H9 (cell line): ENCODE results near the gene DAB1. TPM values are rescaled to one million over a fixed set of nuclear protein-coding genes. Genes with fewer than 3 reads are reported as not detected.

Source experiments
- DNase-seq: peaks from one replicate; pipeline ENCODE4 v3.0.0-alpha.2; 2017
- H2AFZ ChIP-seq: one replicate; pipeline ENCODE4 v1.6.1; 2013; ENCODE audit warnings: mild to moderate bottlenecking, low read length, control low read depth, moderate library complexity
- H2AK5ac ChIP-seq: 2 replicates; pipeline ENCODE4 v1.6.1; 2013; ENCODE audit warnings: low read length, control low read depth, mixed read lengths; ENCODE audit not compliant: insufficient read length
- H2BK120ac ChIP-seq: one replicate; pipeline ENCODE4 v1.6.1; 2013; ENCODE audit warnings: low read depth, mild to moderate bottlenecking, low read length, control low read depth, inconsistent platforms; ENCODE audit not compliant: poor library complexity, severe bottlenecking
- H2BK12ac ChIP-seq: 2 replicates; pipeline ENCODE4 v1.6.1; 2013; ENCODE audit warnings: low read length, control low read depth, mixed read lengths, low read depth; ENCODE audit not compliant: insufficient read length
- H2BK15ac ChIP-seq: 2 replicates; pipeline ENCODE4 v1.6.1; 2013; ENCODE audit warnings: low read depth, low read length, control low read depth
- H2BK20ac ChIP-seq: one replicate; pipeline ENCODE4 v1.6.1; 2013; ENCODE audit warnings: low read depth, mild to moderate bottlenecking, low read length, control low read depth, inconsistent platforms; ENCODE audit not compliant: poor library complexity, severe bottlenecking
- H2BK5ac ChIP-seq: 2 replicates; pipeline ENCODE4 v1.6.1; 2013; ENCODE audit warnings: low read length, control low read depth, mixed read lengths; ENCODE audit not compliant: insufficient read length
- H3K14ac ChIP-seq: 2 replicates; pipeline ENCODE4 v1.6.1; 2013; ENCODE audit warnings: low read length, control low read depth; ENCODE audit not compliant: insufficient read depth
- H3K18ac ChIP-seq: 2 replicates; pipeline ENCODE4 v1.6.1; 2013; ENCODE audit warnings: low read depth, mild to moderate bottlenecking, mixed read lengths, low read length, control low read depth; ENCODE audit not compliant: insufficient read length
- H3K23ac ChIP-seq: 2 replicates; pipeline ENCODE4 v1.6.1; 2013; ENCODE audit warnings: low read length, control low read depth, mixed read lengths, low read depth; ENCODE audit not compliant: insufficient read length
- H3K23me2 ChIP-seq: 2 replicates; pipeline ENCODE4 v1.6.1; 2013; ENCODE audit warnings: low read depth, mild to moderate bottlenecking, mixed read lengths, low read length, control low read depth; ENCODE audit not compliant: insufficient read length, poor library complexity, severe bottlenecking
- H3K27ac ChIP-seq: 2 replicates; pipeline ENCODE4 v1.5.1; 2013; ENCODE audit warnings: low read length, control low read depth, mixed read lengths, low read depth; ENCODE audit not compliant: insufficient read length
- H3K27me3 ChIP-seq: 2 replicates; pipeline ENCODE4 v1.6.1; 2013; ENCODE audit warnings: low read length, control low read depth, inconsistent platforms; ENCODE audit not compliant: insufficient read depth
- H3K4ac ChIP-seq: 2 replicates; pipeline ENCODE4 v1.6.1; 2013; ENCODE audit warnings: low read depth, mild to moderate bottlenecking, control low read depth, inconsistent platforms, low read length, moderate library complexity
- H3K4me1 ChIP-seq: 2 replicates; pipeline ENCODE4 v1.6.1; 2013; ENCODE audit warnings: low read length, control low read depth, inconsistent platforms; ENCODE audit not compliant: insufficient read depth
- H3K4me2 ChIP-seq: 2 replicates; pipeline ENCODE4 v1.6.1; 2013; ENCODE audit warnings: low read length, control low read depth, mixed read lengths; ENCODE audit not compliant: insufficient read length, insufficient read depth
- H3K56ac ChIP-seq: 2 replicates; pipeline ENCODE4 v1.6.1; 2013; ENCODE audit warnings: low read depth, mild to moderate bottlenecking, mixed read lengths, low read length, control low read depth; ENCODE audit not compliant: insufficient read length
- H3K79me1 ChIP-seq: 2 replicates; pipeline ENCODE4 v1.6.1; 2013; ENCODE audit warnings: low read depth, mild to moderate bottlenecking, moderate library complexity, low read length, control low read depth, inconsistent platforms; ENCODE audit not compliant: insufficient read depth, poor library complexity, severe bottlenecking
- H3K79me2 ChIP-seq: 2 replicates; pipeline ENCODE4 v1.6.1; 2013; ENCODE audit warnings: low read length, control low read depth, inconsistent platforms; ENCODE audit not compliant: insufficient read depth
- H3K9ac ChIP-seq: 2 replicates; pipeline ENCODE4 v1.6.1; 2013; ENCODE audit warnings: low read length, control low read depth, mixed read lengths; ENCODE audit not compliant: insufficient read length; ENCODE audit errors: extremely low read depth
- H3K9me3 ChIP-seq: one replicate; pipeline ENCODE4 v1.6.1; 2013; ENCODE audit warnings: low read depth, low read length, inconsistent platforms; ENCODE audit not compliant: control insufficient read depth
- H3T11ph ChIP-seq: one replicate; pipeline ENCODE4 v1.6.1; 2013; ENCODE audit warnings: mild to moderate bottlenecking, low read length, control low read depth, inconsistent platforms
- H4K20me1 ChIP-seq: one replicate; pipeline ENCODE4 v1.6.1; 2013; ENCODE audit not compliant: control insufficient read depth, insufficient read length, insufficient read depth
- H4K5ac ChIP-seq: 2 replicates; pipeline ENCODE4 v1.6.1; 2013; ENCODE audit warnings: low read depth, mild to moderate bottlenecking, mixed read lengths, low read length, control low read depth; ENCODE audit not compliant: insufficient read length
- H4K8ac ChIP-seq: replicated peaks from 2 replicates; pipeline ENCODE4 v1.6.1; 2013; ENCODE audit warnings: low read length, control low read depth, mixed read lengths, low read depth; ENCODE audit not compliant: insufficient read length
- H4K91ac ChIP-seq: 2 replicates; pipeline ENCODE4 v1.6.1; 2013; ENCODE audit warnings: low read depth, mild to moderate bottlenecking, moderate library complexity, mixed read lengths, low read length, control low read depth; ENCODE audit not compliant: insufficient read length
- H3K27ac Mint-ChIP-seq, 3 experiments: 2 replicates in 2 of 3; 3 replicates in 1 of 3; pipeline ENCODE4 v1.8.0; 2020 to 2021; ENCODE audit warnings: mixed read lengths in 3 of 3, mild to moderate bottlenecking in 1 of 3, moderate library complexity in 1 of 3
- H3K27me3 Mint-ChIP-seq: 2 replicates; pipeline ENCODE4 v1.8.0; 2021; ENCODE audit warnings: low read depth, mild to moderate bottlenecking, moderate library complexity, mixed read lengths
- H3K36me3 Mint-ChIP-seq, 3 experiments: 2 replicates in 2 of 3; 3 replicates in 1 of 3; pipeline ENCODE4 v1.8.0; 2020 to 2021; ENCODE audit warnings: low read depth in 3 of 3, mixed read lengths in 3 of 3; ENCODE audit not compliant: insufficient read depth in 1 of 3
- H3K4me1 Mint-ChIP-seq, 2 experiments: 2 replicates each; pipeline ENCODE4 v1.8.0; 2020; ENCODE audit warnings: mixed read lengths in 2 of 2
- H3K4me3 Mint-ChIP-seq, 2 experiments: 2 replicates in 1 of 2; 3 replicates in 1 of 2; pipeline ENCODE4 v1.8.0; 2020 to 2021; ENCODE audit warnings: mild to moderate bottlenecking in 2 of 2, mixed read lengths in 2 of 2, moderate library complexity in 1 of 2
- H3K9me3 Mint-ChIP-seq, 2 experiments: 2 replicates in 1 of 2; 3 replicates in 1 of 2; pipeline ENCODE4 v1.8.0; 2020; ENCODE audit warnings: mild to moderate bottlenecking in 2 of 2, mixed read lengths in 2 of 2, moderate library complexity in 1 of 2
- WGBS: extraction: QIAGEN DNeasy Blood & Tissue Kit; methylation state at CpG from one replicate; pipeline ENCODE4 v1.1.7; 2013; ENCODE audit warnings: missing lambda C conversion rate, low lambda C conversion rate, mixed read lengths; ENCODE audit not compliant: insufficient read length; ENCODE audit errors: extremely low coverage; 5-methylcytosine and 5-hydroxymethylcytosine counted together
- total RNA-seq: library from RNA; stranded (reverse); gene quantifications from 2 replicates; pipeline ENCODE4 v1.2.1, GENCODE V29; 2021
- TF ChIP-seq, protein P1 (sequence below): fragments of 200-600 bp; sonication (generic); conservative IDR thresholded peaks from 3 replicates; pipeline ENCODE4 v1.8.0; 2021; ENCODE audit warnings: antibody characterized with exemption, mild to moderate bottlenecking

Gene DAB1
- total RNA-seq, 1 experiment from 2014 or later, result 9.3 TPM

DNA sequence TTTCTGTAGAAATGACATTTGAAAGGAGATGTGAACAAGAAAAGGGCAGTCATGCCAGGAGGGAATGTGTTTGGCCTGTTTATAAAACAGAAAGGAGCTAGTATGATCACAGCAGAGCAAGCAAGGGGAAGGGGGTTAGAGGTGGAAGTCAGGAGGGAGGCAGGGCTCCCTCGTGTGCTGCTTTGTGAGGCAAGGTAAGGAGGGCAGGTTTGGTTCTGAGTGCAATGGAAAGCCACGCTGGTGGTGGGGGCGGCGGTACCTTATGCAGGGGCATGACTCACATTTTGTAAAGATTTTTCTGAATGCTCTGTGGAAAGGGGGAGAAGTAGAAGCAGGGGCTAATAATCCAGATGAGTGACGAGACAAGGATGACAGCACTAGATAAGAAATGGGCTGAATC is 260.5 kb downstream of the DAB1 start:
- WGBS, result no CpG with 5 or more reads among the region's 5 CpGs
- Histone ChIP-seq H3K4me1 (peaks cover 11% of the 10 kb centered on the region), H3K9ac (no peak overlapping the region), H2AFZ (no peak overlapping the region), H2BK20ac (no peak overlapping the region), H3K56ac (no peak overlapping the region), H3K23me2 (no peaks in the 10 kb centered on the region), H3K79me1 (no peaks in the 10 kb centered on the region), H3K27me3 (no peaks in the 10 kb centered on the region), H3T11ph (no peak overlapping the region), H3K18ac (no peak overlapping the region), H4K20me1 (no peaks in the 10 kb centered on the region), H3K23ac (no peak overlapping the region), H2BK120ac (no peak overlapping the region), H3K4ac (no peak overlapping the region), H3K79me2 (no peaks in the 10 kb centered on the region), H2AK5ac (no peak overlapping the region), H2BK5ac (no peak overlapping the region), H4K8ac (no peak overlapping the region), H3K9me3 (no peaks in the 10 kb centered on the region), H2BK15ac (no peak overlapping the region), H4K91ac (no peak overlapping the region), H2BK12ac (no peak overlapping the region), H3K27ac (no peak overlapping the region), H3K14ac (no peak overlapping the region), H4K5ac (no peak overlapping the region), H3K4me2 (no peak overlapping the region)
- Mint-ChIP-seq H3K27me3 (peaks cover 1% of the 10 kb centered on the region; the same call in 1 of the 2 replicates), H3K4me1 (peaks cover 53 to 56% of the 10 kb centered on the region in 2 experiments), H3K36me3 (no peaks in the 10 kb centered on the region), H3K27ac (peak overlapping the region in 2 of 3 experiments; percentile 59 to 63; a peak in 6 of 7 replicates), H3K9me3 (no peaks in the 10 kb centered on the region), H3K4me3 (no peak overlapping the region)
- TF ChIP-seq, protein P1, sequence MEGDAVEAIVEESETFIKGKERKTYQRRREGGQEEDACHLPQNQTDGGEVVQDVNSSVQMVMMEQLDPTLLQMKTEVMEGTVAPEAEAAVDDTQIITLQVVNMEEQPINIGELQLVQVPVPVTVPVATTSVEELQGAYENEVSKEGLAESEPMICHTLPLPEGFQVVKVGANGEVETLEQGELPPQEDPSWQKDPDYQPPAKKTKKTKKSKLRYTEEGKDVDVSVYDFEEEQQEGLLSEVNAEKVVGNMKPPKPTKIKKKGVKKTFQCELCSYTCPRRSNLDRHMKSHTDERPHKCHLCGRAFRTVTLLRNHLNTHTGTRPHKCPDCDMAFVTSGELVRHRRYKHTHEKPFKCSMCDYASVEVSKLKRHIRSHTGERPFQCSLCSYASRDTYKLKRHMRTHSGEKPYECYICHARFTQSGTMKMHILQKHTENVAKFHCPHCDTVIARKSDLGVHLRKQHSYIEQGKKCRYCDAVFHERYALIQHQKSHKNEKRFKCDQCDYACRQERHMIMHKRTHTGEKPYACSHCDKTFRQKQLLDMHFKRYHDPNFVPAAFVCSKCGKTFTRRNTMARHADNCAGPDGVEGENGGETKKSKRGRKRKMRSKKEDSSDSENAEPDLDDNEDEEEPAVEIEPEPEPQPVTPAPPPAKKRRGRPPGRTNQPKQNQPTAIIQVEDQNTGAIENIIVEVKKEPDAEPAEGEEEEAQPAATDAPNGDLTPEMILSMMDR, result no peak
- DNase-seq, result no peak
